Cortex of kidney (tissue), 1 donor: ENCODE data around the gene TATDN2.
"Not testable (repeated sequence)": the region's sequence is repeated elsewhere in the genome, so short reads cannot be mapped to it uniquely, and the experiment has no call there.

Experiments used
- DNase-seq: peaks from one replicate; lab custom pipeline; 2025; lab: John Stamatoyannopoulos, UW

TATDN2 gene

DNA sequence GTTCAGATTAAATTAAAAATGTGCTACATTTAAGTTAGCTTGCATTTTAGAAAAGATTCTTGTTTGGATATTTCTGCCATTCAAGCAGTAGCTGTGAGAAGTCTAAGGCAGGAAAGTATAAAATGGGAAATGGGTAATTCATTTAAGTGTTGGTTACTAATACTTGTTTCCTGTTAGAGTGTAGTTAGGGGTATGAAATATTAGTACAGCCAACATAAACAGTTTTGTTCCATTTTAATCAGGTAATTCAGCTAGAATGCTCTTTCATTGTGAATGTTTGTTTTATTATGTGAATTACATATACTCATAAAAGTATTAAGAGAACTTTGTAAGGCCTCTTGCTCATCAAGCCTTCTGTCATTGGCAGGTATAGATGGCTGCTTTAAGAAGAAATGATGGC is 19.9 kb downstream of the TATDN2 start:
- DNase-seq, result no peak

DNA sequence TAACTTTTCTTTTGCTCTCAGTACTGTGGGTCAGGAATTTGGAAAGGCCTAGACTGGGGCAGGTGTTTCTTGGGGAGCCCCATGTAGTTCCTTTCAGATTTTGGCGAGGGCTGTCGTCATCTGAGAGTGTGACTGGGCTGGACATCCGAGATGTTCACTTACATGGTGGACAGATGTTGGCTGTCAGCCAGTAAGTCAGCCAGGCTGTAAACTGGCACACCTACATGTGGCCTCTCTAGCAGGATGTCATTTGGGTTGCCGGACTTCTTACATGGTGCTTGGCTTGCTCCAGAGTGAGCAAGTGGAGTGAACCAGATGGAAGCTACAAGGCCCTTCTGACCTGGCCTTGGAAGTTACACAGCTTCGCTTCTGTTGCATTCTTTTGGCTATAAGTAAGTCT is 20.7 kb downstream of the TATDN2 start:
- DNase-seq, result no peak

DNA sequence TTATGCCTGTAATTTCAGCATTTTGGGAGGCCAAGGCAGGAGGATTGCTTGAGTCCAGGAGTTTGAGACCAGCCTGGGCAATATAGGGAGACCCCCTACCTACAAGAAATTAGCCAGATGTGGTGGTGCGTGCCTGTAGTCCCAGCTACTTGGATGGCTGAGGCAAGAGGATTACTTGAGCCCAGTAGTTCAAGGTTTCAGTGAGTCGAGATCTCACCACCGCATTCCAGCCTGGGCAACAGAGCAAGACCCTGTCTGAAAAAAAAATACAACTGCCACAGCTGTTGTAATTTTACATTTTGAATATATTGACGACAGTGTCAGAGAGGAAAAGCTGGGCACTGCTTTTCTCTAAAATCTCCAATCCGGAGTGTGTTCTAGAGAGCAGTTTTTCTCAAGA is 21.2 kb downstream of the TATDN2 start:
- no peak for DNase-seq

DNA sequence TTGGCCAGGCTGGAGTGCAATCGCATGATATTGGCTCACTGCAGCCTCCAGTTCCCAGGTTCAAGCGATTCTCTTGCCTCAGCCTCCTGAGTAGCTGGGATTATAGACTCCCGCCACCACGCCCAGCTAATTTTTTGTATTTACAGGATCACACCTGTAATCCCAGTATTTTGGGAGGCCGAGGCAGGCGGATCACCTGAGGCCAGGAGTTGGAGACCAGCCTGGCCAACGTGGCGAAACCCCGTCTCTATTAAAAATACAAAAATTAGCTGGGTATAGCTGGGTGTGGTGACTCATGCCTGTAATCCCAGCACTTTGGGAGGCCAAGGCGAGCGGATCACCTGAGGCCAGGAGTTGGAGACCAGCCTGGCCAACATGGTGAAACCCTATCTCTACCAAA is 24.2 kb downstream of the TATDN2 start:
- not testable (repeated sequence) for DNase-seq

DNA sequence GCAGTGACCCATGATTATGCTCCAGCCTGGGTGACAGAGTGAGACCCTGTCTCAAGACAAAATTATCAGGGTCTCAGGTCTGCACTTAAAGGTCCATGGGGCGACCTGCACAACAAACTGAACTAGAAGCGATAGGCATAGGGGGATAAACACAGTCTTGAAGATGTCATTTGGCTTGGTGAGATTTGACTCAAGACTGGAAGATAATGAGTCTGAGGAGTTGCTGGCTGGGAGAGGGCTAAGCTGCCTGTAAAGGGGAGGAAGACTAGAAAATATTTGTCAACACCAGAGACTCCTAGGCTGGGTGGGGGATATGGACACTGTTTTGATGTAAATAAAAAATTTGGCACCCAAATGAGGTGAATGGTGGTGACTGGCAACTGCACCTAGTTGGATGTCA is 24.7 kb downstream of the TATDN2 start:
- DNase-seq, result no peak

DNA sequence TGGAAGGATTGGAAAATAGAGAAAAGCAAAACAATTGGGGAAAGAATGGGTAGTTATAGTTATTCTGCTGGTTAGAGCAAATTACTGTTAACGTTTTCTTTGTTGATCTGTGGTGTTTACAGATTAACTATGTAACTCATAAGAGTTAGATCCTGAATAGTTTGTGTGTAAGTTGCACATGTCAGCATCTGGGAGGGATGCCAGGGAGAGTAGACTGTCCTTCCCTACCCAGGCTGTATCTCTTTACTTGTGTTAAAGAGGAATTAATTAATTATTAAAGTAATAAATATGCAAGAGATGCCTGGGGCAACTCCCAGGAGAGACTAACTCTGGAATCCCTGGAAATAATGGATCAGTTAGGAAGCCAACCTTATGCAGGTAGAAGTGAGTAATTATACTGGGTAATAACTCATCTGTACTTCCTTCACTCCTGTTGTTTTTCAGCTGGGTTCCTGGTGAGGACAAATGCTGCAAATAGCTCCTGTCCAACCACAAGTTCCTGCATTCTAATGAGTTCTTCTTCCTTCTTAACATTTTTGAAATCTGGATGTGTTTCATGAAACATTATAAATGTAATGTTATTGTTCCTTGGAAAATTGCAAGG is 25.5 kb downstream of the TATDN2 start:
- DNase-seq, result no peak

GRCh38 chr3:10274601-10275000 is 26.3 kb downstream of the TATDN2 start:
- no peak for DNase-seq

DNA sequence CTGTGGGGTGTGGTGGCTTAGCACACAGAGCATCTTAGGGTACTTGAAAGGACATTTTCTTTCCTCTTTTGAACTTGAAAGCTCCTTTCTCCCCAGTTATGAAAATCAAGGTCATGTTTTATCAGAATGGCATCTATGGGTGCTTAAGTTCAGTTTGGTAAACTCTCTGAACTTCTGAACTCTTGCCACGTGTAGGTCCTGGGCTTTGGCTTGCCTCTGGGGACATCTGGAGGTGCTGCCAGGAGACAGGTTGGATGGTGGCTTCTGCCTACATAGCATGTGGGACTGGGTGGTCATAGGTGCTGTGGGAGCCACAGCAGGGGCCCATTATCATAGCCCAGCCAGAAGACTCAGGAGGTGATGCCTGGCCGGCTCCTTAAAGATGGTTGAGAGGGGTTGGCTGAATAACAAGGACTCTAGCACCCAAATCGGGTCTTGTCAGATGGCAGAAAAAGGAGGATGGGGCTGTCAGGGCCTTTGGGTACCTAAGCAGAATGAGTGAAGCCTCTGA is 28.9 kb downstream of the TATDN2 start:
- no peak for DNase-seq

DNA sequence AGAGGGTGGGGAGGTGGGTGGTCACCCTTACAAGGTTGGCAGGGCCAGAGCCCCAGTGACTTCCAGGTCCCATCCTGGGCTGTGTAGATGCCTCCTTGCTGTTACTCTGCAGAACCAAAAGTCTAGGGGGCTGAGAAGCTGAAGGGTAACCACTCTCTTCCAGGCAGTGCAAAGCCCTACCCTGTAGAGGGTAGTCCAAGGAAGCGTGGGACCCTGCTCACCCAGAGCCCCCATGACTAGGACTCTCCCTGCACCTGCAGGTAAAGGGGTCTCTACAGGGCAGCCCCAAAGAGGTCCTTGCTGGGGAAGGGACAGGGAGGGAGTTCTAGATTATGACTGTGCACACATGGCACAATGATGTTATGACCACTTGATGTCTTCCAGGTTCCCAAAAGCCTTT is 30.2 kb downstream of the TATDN2 start:
- no peak for DNase-seq

DNA sequence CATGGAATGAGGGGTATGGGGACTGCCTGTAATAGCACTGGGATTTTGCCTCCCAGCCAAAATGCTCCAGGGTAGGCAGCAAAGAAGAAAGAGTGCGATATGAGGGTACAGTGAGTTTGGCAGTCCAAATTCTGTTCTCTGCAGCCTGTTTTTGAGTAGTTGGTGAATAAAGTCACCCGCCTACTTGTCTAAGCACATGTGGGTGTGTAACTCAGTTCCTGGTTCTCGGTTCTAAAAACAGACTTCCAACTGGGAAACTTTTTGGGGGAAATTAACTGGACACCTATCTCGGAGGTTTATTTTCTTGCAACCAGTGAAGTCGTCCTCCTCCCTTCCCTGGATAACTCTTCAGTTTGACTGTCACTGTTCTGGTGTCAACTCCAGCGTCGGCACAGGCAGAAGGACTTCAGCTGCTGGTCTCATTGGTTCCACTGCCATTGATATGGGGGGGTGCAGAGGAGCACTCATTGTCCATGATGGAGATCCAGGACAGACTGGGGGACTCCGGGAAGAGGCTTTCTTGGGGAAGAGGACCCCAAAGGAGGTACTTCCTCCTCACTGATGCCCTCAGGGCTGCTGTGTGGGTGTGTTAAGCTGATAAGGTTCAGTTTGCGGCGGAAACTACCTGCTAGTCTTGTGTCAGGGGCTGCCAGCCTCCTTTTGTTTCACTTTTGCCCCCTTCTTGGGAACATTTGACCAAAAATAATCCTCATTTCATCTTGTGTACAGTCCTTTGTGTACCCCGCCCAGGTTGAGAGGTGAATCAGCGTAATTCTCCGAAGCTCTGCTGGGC is 31.3 kb downstream of the TATDN2 start:
- DNase-seq, result no peak

- no peak for DNase-seq
Measured at GRCh38 chr3:10280177-10280529, 31.9 kb downstream of the TATDN2 start.

DNA sequence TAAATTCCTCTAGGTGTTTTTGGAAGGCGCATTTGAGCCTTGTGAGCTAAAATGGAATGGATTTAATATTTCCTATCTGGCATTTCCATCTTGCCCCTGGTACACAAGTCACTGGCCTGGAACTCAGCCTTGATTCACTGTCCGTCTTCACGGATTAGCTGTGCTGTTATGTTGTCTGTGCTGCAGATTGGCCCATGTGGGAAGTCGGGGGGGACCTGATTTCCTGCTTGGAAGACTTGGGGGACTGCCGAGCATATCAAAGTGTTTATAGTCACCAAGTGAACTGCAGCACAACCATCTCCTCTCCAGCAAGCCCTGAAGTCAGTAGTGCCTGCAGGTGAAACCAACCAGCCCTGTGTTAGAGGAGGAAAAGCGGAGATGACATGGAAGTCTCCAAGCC is 32.3 kb downstream of the TATDN2 start:
- no peak for DNase-seq

- no peak for DNase-seq
Measured at GRCh38 chr3:10281951-10282350, 33.7 kb downstream of the TATDN2 start.

DNA sequence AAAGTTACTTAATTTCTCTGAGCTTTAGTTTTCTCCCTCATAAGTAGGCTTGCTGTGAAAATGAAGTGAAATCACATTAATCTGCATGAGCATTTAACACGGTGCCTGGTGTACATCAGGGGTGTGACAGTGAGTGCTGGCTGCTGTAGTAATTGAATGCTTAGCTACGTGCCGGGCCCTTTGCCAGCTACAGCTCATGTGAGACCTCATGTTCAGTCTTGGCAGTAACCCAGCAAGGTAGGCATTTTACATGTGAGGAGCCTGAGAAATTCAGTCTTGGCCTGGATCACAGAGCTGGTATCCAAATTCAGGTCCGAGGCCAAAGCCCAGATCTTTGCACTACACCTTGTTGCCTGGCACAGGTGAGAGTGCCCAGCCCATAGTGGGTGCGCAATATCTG is 35.4 kb downstream of the TATDN2 start:
- DNase-seq, result no peak

GRCh38 chr3:10284496-10284895 is 36.2 kb downstream of the TATDN2 start:
- no peak for DNase-seq

DNA sequence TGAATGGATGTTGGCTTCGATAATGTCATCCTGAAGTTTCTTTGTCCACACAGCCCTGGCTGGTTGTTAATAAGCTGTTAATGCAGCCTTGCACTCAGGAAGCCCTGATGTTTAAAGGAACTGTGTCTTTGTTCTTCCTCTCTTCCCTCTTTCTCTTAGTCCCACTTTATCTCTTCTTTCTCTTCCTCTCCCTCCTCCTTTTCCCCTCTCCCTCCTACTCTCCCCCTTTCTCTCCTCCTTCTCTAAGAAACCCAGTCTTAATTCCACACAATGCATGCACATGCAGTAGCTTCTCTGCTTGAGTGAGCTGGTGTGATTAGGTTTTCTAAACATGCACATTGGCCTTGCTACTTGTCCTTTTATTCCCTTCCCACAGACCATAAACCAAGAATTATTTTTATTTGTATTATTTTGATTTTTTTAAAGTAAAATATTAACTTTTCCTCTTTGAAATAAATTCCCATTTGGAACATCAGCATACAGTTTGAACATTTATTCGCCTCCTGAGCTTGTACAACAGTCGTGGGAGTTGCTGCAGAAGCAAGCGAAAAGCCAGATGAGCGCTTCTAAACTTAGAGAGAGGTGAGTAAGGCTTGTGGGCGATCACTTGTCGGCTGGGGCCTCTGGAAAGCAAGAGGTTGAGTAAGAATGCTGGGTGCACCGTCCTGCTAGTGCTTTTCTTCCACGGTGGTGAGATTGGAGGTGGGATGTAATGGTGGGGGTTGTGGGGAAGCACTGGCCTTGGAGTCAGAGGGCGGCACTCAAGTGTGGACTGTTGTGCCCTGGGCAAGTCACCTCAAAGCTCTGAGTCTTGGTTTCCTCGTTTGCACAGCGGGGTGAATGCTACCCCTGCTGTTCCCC is 37.2 kb downstream of the TATDN2 start:
- no peak for DNase-seq

DNA sequence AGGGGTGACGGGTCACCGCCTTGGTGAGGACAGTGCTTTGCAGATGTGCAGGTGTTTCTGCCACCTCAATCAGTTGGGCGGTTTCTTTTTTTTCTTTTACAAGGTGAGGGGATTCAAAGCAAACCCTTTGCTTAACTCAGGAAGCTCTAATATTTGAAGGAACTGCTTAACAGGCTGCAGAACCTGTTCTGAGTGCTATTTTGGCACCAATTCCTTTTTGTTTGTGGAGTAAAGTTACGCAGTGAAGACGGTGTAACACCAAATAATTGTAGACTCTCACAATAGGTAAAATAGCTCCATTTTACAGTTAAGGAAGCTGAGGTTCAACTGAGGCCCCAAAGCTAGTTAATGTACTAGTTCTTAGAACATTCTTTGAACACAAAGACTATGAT is 37.9 kb downstream of the TATDN2 start:
- DNase-seq, result no peak

DNA sequence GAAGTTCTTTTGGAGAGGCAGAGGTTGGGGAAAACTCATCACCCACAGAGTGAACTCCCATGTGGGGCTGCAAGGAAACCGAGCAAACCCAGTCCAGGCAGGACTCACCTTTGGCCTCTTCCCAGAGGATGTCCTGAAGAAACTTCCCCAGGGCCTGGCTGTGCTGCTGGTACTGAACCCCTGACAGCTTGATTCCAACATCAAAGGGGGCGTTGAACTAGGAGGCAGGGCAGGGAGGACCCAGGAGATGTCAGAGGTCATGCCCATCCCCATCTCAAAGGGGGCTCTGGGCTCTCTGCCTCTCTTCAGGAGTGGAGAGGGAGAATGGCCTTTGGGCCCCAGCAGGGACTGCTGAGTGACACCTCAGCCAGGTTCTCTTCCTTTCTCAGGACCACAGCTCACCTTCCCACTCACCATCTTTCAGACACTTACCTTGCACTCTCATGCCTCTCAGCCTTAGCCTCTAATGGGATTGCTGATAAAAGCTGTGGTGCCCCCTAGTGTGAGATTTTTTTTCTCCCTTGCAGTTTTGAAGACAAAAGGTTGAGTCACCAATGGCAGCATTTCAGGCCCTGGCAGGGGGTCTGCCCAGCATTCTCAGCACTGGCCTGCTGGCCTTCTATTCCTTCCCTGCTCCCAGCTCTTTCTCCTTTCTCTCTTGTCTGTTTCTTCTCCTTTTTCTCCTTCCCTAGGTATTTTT is 38.5 kb downstream of the TATDN2 start:
- DNase-seq, result no peak

DNA sequence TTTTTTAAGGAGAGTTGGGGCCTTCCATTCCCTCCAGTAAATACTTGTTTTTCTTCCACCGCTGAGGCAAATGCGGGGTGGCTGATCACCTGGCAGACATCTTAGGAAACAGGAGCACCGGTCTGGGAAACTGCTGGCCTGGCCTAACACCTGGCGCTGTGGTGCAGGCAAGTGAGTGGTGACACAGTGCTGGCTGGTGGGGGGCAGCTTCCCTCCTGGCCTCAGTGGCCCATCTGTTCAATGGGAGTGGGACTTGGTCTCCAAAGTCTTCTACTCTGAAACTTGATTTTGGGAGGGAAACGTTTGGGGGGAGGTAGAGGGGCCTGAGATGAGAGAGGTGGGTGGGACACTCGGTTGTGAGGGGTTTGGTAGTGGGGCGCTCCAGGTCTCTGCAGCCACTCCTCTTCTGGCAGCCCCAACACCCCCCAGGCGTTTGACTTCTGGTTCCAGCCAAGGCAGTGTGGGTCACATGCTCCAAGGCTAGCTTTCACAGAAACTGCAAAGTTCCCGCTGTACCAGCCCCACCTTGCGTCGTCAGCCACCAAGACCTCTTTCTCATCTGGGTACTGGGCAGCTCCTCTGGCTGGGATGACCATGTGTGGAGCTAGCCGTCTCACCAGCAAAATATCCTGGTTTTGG is 39.8 kb downstream of the TATDN2 start:
- no peak for DNase-seq

DNA sequence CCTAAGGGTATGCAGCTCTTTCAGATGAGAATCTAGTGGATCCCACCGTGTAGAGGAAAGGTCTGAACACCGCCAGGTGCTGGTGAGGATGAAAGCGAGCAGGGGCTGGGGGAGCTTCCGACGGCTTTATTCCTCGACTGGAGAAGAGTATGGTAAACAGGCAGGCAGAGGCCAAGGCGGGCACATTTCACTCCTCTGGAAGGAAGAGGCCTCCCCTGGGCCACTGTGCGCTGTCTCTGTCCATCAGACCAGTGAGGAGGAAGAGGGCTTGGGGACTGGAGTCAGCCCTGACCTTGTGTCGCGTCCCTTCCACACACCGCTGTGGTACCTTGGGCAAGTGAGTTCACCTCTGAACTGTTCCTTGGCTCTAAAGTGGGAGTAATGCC is 40.3 kb downstream of the TATDN2 start:
- no peak for DNase-seq

- no peak for DNase-seq
Measured at GRCh38 chr3:10289077-10289476, 40.8 kb downstream of the TATDN2 start.
